ENCODE results near the gene MED13L. TPM values are rescaled to one million over a fixed set of nuclear protein-coding genes. Genes with fewer than 3 reads are reported as not detected.
A peak's percentile ranks its signal among the peaks of the same experiment; 100 is the strongest.

The MED13L gene
- total and polyA plus RNA-seq, 12 donors, result 9.4 to 76.5 (median 64.2) TPM

GRCh38 chr12:116299665-116300328 lies 22.3 kb upstream of the MED13L start:
- H3K9me3 ChIP-seq, result no peaks in the 10 kb centered on the region
- H3K4me1 ChIP-seq, result peaks cover 0 to 35% (median 0%) of the 10 kb centered on the region in 9 donors
- ATAC-seq, result peak in 6 of 8 donors; percentile 44 to 65 (median 52)
- peak overlapping the region in 1 of 10 donors; percentile 6 for H3K27ac ChIP-seq
- WGBS, 2 donors, result 69 to 79% methylated on average over 9 of the region's 9 CpGs
- no peak for DNase-seq
- H3K4me3 ChIP-seq, result no peak overlapping the region
- TF ChIP-seq, protein P1, sequence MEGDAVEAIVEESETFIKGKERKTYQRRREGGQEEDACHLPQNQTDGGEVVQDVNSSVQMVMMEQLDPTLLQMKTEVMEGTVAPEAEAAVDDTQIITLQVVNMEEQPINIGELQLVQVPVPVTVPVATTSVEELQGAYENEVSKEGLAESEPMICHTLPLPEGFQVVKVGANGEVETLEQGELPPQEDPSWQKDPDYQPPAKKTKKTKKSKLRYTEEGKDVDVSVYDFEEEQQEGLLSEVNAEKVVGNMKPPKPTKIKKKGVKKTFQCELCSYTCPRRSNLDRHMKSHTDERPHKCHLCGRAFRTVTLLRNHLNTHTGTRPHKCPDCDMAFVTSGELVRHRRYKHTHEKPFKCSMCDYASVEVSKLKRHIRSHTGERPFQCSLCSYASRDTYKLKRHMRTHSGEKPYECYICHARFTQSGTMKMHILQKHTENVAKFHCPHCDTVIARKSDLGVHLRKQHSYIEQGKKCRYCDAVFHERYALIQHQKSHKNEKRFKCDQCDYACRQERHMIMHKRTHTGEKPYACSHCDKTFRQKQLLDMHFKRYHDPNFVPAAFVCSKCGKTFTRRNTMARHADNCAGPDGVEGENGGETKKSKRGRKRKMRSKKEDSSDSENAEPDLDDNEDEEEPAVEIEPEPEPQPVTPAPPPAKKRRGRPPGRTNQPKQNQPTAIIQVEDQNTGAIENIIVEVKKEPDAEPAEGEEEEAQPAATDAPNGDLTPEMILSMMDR (IDR thresholded peaks at IDR 0.05), result no peak
- H3K27me3 ChIP-seq, result no peaks in the 10 kb centered on the region
- H3K36me3 ChIP-seq, result no peaks in the 10 kb centered on the region
- intact Hi-C loops (cut with DNase I), result no loop called here

DNA sequence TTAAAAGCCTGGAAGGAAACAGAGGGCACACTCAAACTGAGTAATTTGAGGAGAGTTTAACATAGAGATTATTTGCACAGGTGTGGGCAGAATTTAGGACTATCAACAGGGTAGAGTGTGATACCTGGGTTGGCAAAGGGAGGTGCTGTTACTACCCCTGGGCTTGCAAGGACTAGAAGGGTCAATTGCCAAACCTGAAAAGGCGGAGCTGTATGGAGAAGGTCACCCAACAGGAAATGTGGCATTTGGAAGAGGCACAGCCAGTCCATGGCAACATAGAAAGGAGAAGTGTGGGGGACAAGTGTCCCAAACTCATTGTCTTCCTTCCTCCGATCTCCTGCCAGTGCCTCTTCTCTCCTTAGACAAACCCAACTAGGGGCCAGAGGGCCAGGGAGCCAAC lies 21.6 kb upstream of the MED13L start:
- H3K27ac ChIP-seq, result no peak overlapping the region
- intact Hi-C loops (cut with DNase I), result no loop called here
- H3K4me3 ChIP-seq, result no peak overlapping the region
- 92% methylated on average over 2 of the region's 2 CpGs for WGBS, 2 donors
- ATAC-seq (no peak), DNase-seq (no peak)
- H3K36me3 ChIP-seq, result no peaks in the 10 kb centered on the region
- TF ChIP-seq, protein P1 (IDR thresholded peaks at IDR 0.05), result no peak
- H3K27me3 ChIP-seq, result no peaks in the 10 kb centered on the region
- no peaks in the 10 kb centered on the region for H3K9me3 ChIP-seq
- peaks cover 0 to 34% (median 0%) of the 10 kb centered on the region in 9 donors for H3K4me1 ChIP-seq

DNA sequence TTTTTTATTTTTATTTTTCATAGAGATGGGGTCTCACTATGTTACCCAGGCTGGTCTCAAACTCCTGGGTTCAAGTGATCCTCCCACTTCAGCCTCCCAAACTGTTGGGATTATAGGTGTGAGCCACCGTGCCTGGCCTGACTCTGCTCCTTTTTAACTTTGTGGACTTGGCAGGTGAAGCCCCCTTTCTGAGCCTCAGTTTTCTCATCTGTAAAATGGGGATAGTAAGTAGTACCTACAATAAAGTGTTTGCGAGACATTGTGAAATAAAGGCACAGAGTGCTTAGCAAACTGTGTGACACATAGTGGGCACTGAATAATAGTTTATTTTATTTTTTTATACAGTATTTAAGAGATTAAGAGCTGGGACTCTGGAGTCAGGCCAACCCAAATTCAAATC lies 21.1 kb upstream of the MED13L start:
- H3K27ac ChIP-seq, result no peak overlapping the region
- DNase-seq, result no peak
- no peaks in the 10 kb centered on the region for H3K9me3 ChIP-seq
- 94 to 98% methylated on average over 2 of the region's 2 CpGs for WGBS, 2 donors
- H3K36me3 ChIP-seq, result no peaks in the 10 kb centered on the region
- no peaks in the 10 kb centered on the region for H3K27me3 ChIP-seq
- intact Hi-C loops (cut with DNase I), result no loop called here
- H3K4me3 ChIP-seq, result no peak overlapping the region
- no peak for ATAC-seq
- peaks cover 0 to 29% (median 0%) of the 10 kb centered on the region in 9 donors for H3K4me1 ChIP-seq
- TF ChIP-seq, protein P1 (IDR thresholded peaks at IDR 0.05), result no peak

GRCh38 chr12:116297224-116297834 lies 19.8 kb upstream of the MED13L start:
- ATAC-seq (no peak), DNase-seq (no peak)
- intact Hi-C loops (cut with DNase I), result no loop called here
- Histone ChIP-seq H3K4me3 (no peak overlapping the region), H3K27me3 (no peaks in the 10 kb centered on the region), H3K4me1 (peaks cover 0 to 16% (median 0%) of the 10 kb centered on the region in 9 donors), H3K36me3 (no peaks in the 10 kb centered on the region), H3K9me3 (no peaks in the 10 kb centered on the region), H3K27ac (no peak overlapping the region)
- TF ChIP-seq, protein P1 (IDR thresholded peaks at IDR 0.05), result no peak
- 87 to 92% methylated on average over 3 of the region's 3 CpGs for WGBS, 2 donors

Measured in heart right ventricle (tissue), 16 donors.